Measurements from ENCODE around the gene AGPAT2. TPM values are rescaled to one million over a fixed set of nuclear protein-coding genes. Genes with fewer than 3 reads are reported as not detected.

AGPAT2 gene
- total and polyA plus RNA-seq, 2 experiments from 2014 or later, result 125 to 242 TPM

DNA sequence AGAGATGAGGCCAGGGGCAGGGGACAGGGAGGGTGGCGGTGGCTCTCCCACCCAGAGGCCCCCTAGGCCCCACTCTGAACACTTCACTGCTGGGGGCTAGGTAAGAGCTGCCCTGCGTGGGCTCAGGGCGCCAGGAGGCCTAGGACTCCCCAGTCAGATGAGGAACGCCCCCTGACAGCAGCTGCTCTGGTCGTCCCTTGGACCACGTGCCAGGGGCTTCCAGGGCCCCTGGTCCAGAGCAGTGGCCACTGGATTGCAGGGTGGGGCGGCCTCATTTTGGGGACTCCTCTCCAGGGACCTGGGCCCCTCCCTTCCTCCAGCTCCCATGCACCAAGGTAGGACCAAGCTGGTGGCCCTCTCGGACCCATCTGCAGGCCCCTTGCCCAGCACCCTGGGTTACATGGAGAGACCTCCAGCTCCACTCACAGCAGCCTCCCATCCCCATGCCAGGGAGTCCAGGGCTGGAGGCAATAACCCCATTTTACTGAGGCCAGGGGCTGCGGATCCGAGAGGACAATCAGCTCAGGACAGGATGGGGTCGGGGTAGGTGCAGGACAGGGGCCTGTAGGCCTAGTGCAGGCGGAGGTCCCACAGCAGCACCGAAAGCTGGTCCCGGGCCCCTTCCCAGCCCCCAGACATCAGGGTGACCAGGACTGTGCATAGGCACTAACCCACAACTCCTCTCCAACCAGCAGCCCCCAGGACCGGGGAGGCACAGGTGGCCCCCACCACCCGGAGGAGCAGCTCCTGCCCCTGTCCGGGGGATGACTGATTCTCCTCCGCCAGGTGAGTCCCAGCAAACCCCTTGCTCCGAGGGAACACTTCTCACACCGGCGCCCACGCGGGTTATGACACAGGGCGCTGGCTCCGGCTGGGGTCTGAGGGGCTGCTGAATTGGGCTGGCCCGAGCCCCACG lies 23.0 kb downstream of the AGPAT2 start:
- Histone ChIP-seq H3K27ac (no peak overlapping the region), H3K4me3 (no peak overlapping the region), H4K20me1 (ENCODE audit: insufficient read depth, poor library complexity, severe bottlenecking) (no peaks in the 10 kb centered on the region), H2AFZ (no peak overlapping the region), H3K79me2 (no peaks in the 10 kb centered on the region), H3K4me1 (ENCODE audit: insufficient read depth) (no peaks in the 10 kb centered on the region), H3K9me2 (replicated peaks; ENCODE audit: insufficient read depth) (no peaks in the 10 kb centered on the region), H3K9me3 (ENCODE audit: low read depth) (no peaks in the 10 kb centered on the region), H3K36me3 (replicated peaks; ENCODE audit: insufficient read depth, low read depth) (no peaks in the 10 kb centered on the region), H3K4me2 (peak overlapping the region; percentile 92), H3K27me3 (no peaks in the 10 kb centered on the region)
- WGBS (ENCODE audit: low lambda C conversion rate, missing lambda C conversion rate), result 93% methylated on average over 26 of the region's 27 CpGs
- TF ChIP-seq EZH2 (IDR thresholded peaks at IDR 0.05; ENCODE audit: borderline replicate concordance) (no peak), EZH2phosphoT487 (IDR thresholded peaks at IDR 0.05; ENCODE audit: low read depth, severe bottlenecking, unreplicated experiment) (no peak), CTCF (IDR thresholded peaks at IDR 0.05; ENCODE audit: poor library complexity) (no peak)
- no peak for DNase-seq (ENCODE audit: low spot score)

DNA sequence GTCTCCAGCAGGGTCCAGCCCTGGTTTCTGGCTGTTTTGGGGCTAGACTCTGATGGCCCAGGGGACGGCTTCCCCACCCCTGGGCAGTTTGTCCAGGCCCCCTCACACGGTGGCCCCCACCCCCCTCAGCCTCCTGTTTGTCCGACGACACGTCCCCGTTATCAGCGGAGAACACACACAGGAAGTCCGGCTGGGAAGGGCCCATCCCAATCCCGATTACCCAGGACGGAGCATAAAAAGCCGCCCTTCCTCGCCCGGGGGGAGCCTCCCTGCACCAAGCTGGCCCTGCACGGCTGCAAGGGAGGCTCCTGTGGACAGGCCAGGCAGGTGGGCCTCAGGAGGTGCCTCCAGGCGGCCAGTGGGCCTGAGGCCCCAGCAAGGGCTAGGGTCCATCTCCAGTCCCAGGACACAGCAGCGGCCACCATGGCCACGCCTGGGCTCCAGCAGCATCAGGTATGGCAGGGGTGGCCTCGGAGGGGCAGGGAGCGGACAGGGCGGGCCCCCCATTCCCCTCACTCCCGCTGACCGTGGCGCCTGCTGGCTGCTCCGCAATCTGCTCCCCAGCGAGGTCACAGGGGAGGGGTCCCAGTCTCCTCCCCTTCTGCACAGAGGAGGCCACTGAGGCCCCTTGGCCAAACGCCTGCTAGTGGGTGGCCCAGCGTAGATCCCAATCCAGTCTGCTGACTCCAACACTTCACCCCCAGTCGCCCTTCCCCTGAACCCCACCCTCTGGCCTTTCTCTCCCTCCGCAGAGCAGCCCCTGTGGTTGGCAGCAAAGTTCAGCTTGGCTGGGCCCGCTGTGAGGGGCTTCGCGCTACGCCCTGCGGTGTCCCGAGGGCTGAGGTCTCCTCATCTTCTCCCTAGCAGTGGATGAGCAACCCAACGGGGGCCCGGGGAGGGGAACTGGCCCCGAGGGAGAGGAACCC lies 24.3 kb downstream of the AGPAT2 start, which contains the start of gene EGFL7:
TSS of gene EGFL7 (plus strand) at position 261 of the 926 bp plus-strand sequence. CDS start 5,367 bp downstream, outside the sequence.
- H3K4me2 ChIP-seq, result no peak within 1 kb of the TSS
- no peak within 1 kb of the TSS for H3K27ac ChIP-seq
- WGBS (ENCODE audit: low lambda C conversion rate, missing lambda C conversion rate), result 81% methylated on average over 31 of the region's 38 CpGs
- no peaks in the 10 kb centered on the region for H3K79me2 ChIP-seq
- H4K20me1 ChIP-seq (ENCODE audit: insufficient read depth, poor library complexity, severe bottlenecking), result no peaks in the 10 kb centered on the region
- no peaks in the 10 kb centered on the region for H3K9me3 ChIP-seq (ENCODE audit: low read depth)
- H3K27me3 ChIP-seq, result no peaks in the 10 kb centered on the region
- no peak for DNase-seq (ENCODE audit: low spot score)
- H3K9me2 ChIP-seq (replicated peaks; ENCODE audit: insufficient read depth), result no peaks in the 10 kb centered on the region
- TF ChIP-seq EZH2phosphoT487 (IDR thresholded peaks at IDR 0.05; ENCODE audit: low read depth, severe bottlenecking, unreplicated experiment) (no peak), EZH2 (IDR thresholded peaks at IDR 0.05; ENCODE audit: borderline replicate concordance) (no peak), CTCF (IDR thresholded peaks at IDR 0.05; ENCODE audit: poor library complexity) (no peak)
- H3K36me3 ChIP-seq (replicated peaks; ENCODE audit: insufficient read depth, low read depth), result no peaks in the 10 kb centered on the region
- H2AFZ ChIP-seq, result no peak within 1 kb of the TSS
- no peaks in the 10 kb centered on the region for H3K4me1 ChIP-seq (ENCODE audit: insufficient read depth)
- H3K4me3 ChIP-seq, result no peak within 1 kb of the TSS

- Histone ChIP-seq H3K36me3 (replicated peaks; ENCODE audit: insufficient read depth, low read depth) (no peaks in the 10 kb centered on the region), H3K27ac (no peak overlapping the region), H3K4me2 (no peak overlapping the region), H4K20me1 (ENCODE audit: insufficient read depth, poor library complexity, severe bottlenecking) (no peaks in the 10 kb centered on the region), H3K4me1 (ENCODE audit: insufficient read depth) (no peaks in the 10 kb centered on the region), H3K9me2 (replicated peaks; ENCODE audit: insufficient read depth) (no peaks in the 10 kb centered on the region), H3K79me2 (no peaks in the 10 kb centered on the region), H2AFZ (no peak overlapping the region), H3K9me3 (ENCODE audit: low read depth) (no peaks in the 10 kb centered on the region), H3K27me3 (no peaks in the 10 kb centered on the region), H3K4me3 (no peak overlapping the region)
- no peak for DNase-seq (ENCODE audit: low spot score)
- 81% methylated on average over 9 of the region's 10 CpGs for WGBS (ENCODE audit: low lambda C conversion rate, missing lambda C conversion rate)
- TF ChIP-seq CTCF (IDR thresholded peaks at IDR 0.05; ENCODE audit: poor library complexity), result no peak
- TF ChIP-seq EZH2phosphoT487 (IDR thresholded peaks at IDR 0.05; ENCODE audit: low read depth, severe bottlenecking, unreplicated experiment), result no peak
These were observed 25.0 kb downstream of the AGPAT2 start for GRCh38 chr9:136662326-136662655.
